PC-9 (cell line): ENCODE results near the gene PSMG2. TPM values are rescaled to one million over a fixed set of nuclear protein-coding genes. Genes with fewer than 3 reads are reported as not detected.

Source experiments
- BruUV-seq: library from RNA; stranded (reverse); fragments of 400-500 nt; replicated peaks from 2 replicates; lab custom pipeline; 2021; lab: Mats Ljungman, UMichigan
- CTCF ChIA-PET: fragments of 300-600 bp; sonication (Branson Sonifier 250); formaldehyde crosslinking; loops from one replicate; lab custom pipeline; 2022; ENCODE audit warnings: antibody characterized with exemption; lab: Charles Lee
- POLR2A ChIA-PET: fragments of 300-600 bp; sonication (Branson Sonifier 250); formaldehyde crosslinking; loops from one replicate; lab custom pipeline; 2022; ENCODE audit warnings: antibody characterized with exemption; ENCODE audit not compliant: unreplicated experiment; lab: Charles Lee
- DNase-seq, 2 experiments: peaks; one replicate each; pipeline versions ENCODE4 v3.0.0 to v3.0.0-alpha.2; 2015 to 2022; ENCODE audit warnings: mixed read lengths in 1 of 2
- H2AFZ ChIP-seq: fragments of 200-600 bp; sonication (generic); 2 replicates; pipeline ENCODE4 v1.8.1; 2017; ENCODE audit warnings: antibody characterized with exemption
- H3F3A ChIP-seq: fragments of 200-600 bp; sonication (generic); 2 replicates; pipeline ENCODE4 v1.8.1; 2017; ENCODE audit warnings: antibody characterized with exemption, mild to moderate bottlenecking, low read depth; ENCODE audit not compliant: insufficient read depth
- H3K27ac ChIP-seq: fragments of 200-600 bp; sonication (generic); 2 replicates; pipeline ENCODE4 v1.6.1; 2016; ENCODE audit warnings: mixed run types
- H3K27me3 ChIP-seq: fragments of 200-600 bp; sonication (generic); 2 replicates; pipeline ENCODE4 v1.6.1; 2016; ENCODE audit warnings: low read depth, mixed run types; ENCODE audit not compliant: insufficient read depth
- H3K36me3 ChIP-seq: fragments of 200-600 bp; sonication (generic); 2 replicates; pipeline ENCODE4 v1.6.1; 2016; ENCODE audit warnings: low read depth, mixed run types
- H3K4me1 ChIP-seq: fragments of 200-600 bp; sonication (generic); replicated peaks from 2 replicates; pipeline ENCODE4 v1.6.1; 2016; ENCODE audit warnings: mixed run types; ENCODE audit not compliant: insufficient read depth
- H3K4me2 ChIP-seq: fragments of 200-600 bp; sonication (generic); 2 replicates; pipeline ENCODE4 v1.6.1; 2017; ENCODE audit warnings: mixed run types
- H3K4me3 ChIP-seq: fragments of 200-600 bp; sonication (generic); 2 replicates; pipeline ENCODE4 v1.6.1; 2016; ENCODE audit warnings: mixed run types
- H3K79me2 ChIP-seq: fragments of 200-600 bp; sonication (generic); 2 replicates; pipeline ENCODE4 v1.6.1; 2017; ENCODE audit warnings: low read depth, mixed run types
- H3K9me2 ChIP-seq: fragments of 200-600 bp; sonication (generic); 2 replicates; pipeline ENCODE4 v1.8.1; 2017; ENCODE audit warnings: mild to moderate bottlenecking; ENCODE audit not compliant: insufficient read depth
- H3K9me3 ChIP-seq: fragments of 200-600 bp; sonication (generic); 2 replicates; pipeline ENCODE4 v1.8.1; 2016; ENCODE audit warnings: low read depth; ENCODE audit not compliant: insufficient read depth
- H4K20me1 ChIP-seq: fragments of 200-600 bp; sonication (generic); 2 replicates; pipeline ENCODE4 v1.8.1; 2017; ENCODE audit not compliant: insufficient read depth
- EZH2 ChIP-seq: fragments of 200-600 bp; sonication (generic); IDR thresholded peaks from 2 replicates; pipeline ENCODE4 v1.8.0; 2017; ENCODE audit warnings: antibody characterized with exemption, low read depth
- intact Hi-C: fragments of 100-400 bp; cut with micrococcal nuclease; formaldehyde crosslinking; loops from one replicate; pipeline ENCODE4 v1.10.0; 2022; ENCODE audit not compliant: unreplicated experiment
- total RNA-seq: library from RNA; stranded (reverse); gene quantifications from 2 replicates; pipeline ENCODE4 v1.2.3, GENCODE V29; 2021
- TF ChIP-seq, protein P1 (sequence below): fragments of 200-600 bp; sonication (generic); conservative IDR thresholded peaks from 2 replicates; pipeline ENCODE4 v1.6.1; 2017; ENCODE audit warnings: mixed run types, antibody characterized with exemption, mild to moderate bottlenecking, moderate library complexity

The PSMG2 gene
- total RNA-seq, 1 experiment from 2014 or later = 123 TPM

DNA sequence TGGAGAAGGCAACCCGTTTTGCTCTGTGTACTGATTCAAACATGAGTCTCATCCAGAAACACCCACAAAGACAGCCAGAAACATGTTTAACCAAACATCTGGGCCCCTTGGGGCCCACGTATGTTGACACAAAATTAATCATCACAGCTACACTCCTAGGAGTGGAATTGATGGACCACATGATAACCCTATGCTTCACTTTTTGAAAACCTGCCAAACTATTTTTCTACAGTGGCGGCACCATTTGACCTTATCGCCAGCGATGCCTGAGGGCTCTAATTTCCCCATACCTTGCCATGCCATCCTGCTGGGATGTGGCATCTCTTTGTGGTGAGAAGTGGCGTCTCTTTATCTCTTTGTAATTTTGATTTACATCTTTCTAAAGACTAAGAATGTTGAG, 38.5 kb downstream of the PSMG2 start:
- ChIA-PET POLR2A (interaction anchor here (0.5 to 0.9 kb wide), 5 partner anchors 22 to 334 kb away, joined by 3 to 13 read pairs (median 3); partner anchors contain the start of gene PRELID3A), CTCF (interaction anchor here (0.7 kb wide), 1 partner anchor 498 kb away, joined by 5 read pairs; no protein-coding TSS in a partner anchor)
- H3F3A ChIP-seq = peaks cover 33% of the 10 kb centered on the region
- H3K4me2 ChIP-seq = peak overlapping the region; percentile 63
- peaks cover 34% of the 10 kb centered on the region for H3K4me1 ChIP-seq
- H3K9me2 ChIP-seq = no peaks in the 10 kb centered on the region
- H4K20me1 ChIP-seq = no peaks in the 10 kb centered on the region
- TF ChIP-seq, protein P1, sequence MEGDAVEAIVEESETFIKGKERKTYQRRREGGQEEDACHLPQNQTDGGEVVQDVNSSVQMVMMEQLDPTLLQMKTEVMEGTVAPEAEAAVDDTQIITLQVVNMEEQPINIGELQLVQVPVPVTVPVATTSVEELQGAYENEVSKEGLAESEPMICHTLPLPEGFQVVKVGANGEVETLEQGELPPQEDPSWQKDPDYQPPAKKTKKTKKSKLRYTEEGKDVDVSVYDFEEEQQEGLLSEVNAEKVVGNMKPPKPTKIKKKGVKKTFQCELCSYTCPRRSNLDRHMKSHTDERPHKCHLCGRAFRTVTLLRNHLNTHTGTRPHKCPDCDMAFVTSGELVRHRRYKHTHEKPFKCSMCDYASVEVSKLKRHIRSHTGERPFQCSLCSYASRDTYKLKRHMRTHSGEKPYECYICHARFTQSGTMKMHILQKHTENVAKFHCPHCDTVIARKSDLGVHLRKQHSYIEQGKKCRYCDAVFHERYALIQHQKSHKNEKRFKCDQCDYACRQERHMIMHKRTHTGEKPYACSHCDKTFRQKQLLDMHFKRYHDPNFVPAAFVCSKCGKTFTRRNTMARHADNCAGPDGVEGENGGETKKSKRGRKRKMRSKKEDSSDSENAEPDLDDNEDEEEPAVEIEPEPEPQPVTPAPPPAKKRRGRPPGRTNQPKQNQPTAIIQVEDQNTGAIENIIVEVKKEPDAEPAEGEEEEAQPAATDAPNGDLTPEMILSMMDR = no peak
- no peak for TF ChIP-seq EZH2
- peak; percentile 89 to 96 for DNase-seq
- H3K36me3 ChIP-seq = no peaks in the 10 kb centered on the region
- intact Hi-C loops = loop anchor here (1.0 to 5.0 kb wide), 3 partner anchors 11 to 206 kb away; no protein-coding TSS in a partner anchor
- H3K79me2 ChIP-seq = no peaks in the 10 kb centered on the region
- H3K9me3 ChIP-seq = no peaks in the 10 kb centered on the region
- H3K4me3 ChIP-seq = no peak overlapping the region
- no peak overlapping the region for H2AFZ ChIP-seq
- BruUV-seq = no TSS peak
- H3K27ac ChIP-seq = peak overlapping the region; percentile 86
- no peaks in the 10 kb centered on the region for H3K27me3 ChIP-seq

DNA sequence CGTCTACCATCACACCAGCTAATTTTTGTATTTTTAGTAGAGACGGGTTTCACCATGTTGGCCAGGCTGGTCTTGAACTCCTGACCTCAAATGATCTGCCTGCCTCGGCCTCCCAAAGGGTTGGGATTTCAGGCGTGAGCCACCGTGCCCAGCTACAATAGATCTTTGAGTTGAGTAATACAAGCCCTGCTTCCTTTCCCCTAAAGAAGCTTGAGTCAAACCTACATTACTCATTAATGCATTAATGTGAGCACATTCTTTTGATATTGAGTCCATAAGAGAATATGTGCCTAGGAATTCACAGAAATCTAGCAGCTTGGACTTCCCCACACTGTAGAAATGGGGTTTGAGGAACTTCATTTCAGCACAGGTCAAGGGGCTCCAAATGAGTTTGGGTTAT, 39.6 kb downstream of the PSMG2 start:
- Histone ChIP-seq H2AFZ (no peak overlapping the region), H3K4me3 (no peak overlapping the region), H3F3A (peaks cover 33% of the 10 kb centered on the region), H3K9me2 (no peaks in the 10 kb centered on the region), H4K20me1 (no peaks in the 10 kb centered on the region), H3K4me1 (peaks cover 34% of the 10 kb centered on the region), H3K27me3 (no peaks in the 10 kb centered on the region), H3K27ac (peak overlapping the region; percentile 86), H3K9me3 (no peaks in the 10 kb centered on the region), H3K4me2 (peak overlapping the region; percentile 63), H3K36me3 (no peaks in the 10 kb centered on the region), H3K79me2 (no peaks in the 10 kb centered on the region)
- TF ChIP-seq, protein P1 = no peak
- no peak for TF ChIP-seq EZH2
- no TSS peak for BruUV-seq
- peak; percentile 26 to 92 for DNase-seq
- ChIA-PET CTCF (interaction anchor here (0.5 to 1.3 kb wide), 3 partner anchors 148 to 349 kb away, joined by 3 to 5 read pairs (median 5); no protein-coding TSS in a partner anchor), POLR2A (interaction anchor here (0.5 to 1.0 kb wide), 2 partner anchors 58 to 141 kb away, joined by 3 to 7 read pairs; no protein-coding TSS in a partner anchor)
- intact Hi-C loops = loop anchor here (5.0 kb wide), 1 partner anchor 95 kb away; no protein-coding TSS in a partner anchor

DNA sequence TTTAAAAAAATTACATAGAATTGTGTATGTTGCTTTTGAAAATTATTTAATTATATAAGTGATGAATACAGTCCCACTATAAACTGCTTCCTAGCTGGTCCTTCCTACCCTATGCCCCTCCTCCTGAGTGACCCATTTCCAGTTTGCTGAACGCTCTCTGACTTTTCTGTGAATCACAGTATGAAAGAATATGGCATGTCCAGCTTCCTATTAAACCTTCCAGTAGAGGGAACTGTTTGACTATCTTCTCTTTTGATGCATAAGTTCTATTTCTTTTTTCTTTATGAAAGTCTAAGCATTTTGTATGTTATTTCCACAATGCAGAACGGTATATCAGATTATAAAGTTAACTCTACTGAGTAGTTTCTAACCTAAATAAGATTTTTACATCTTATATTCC, 41.3 kb downstream of the PSMG2 start:
- intact Hi-C loops = loop anchor here (1.0 to 5.0 kb wide), 4 partner anchors 17 to 190 kb away; no protein-coding TSS in a partner anchor
- H3K4me2 ChIP-seq = no peak overlapping the region
- H3K36me3 ChIP-seq = no peaks in the 10 kb centered on the region
- no peaks in the 10 kb centered on the region for H3K27me3 ChIP-seq
- DNase-seq = peak in 1 of 2 experiments; percentile 54
- TF ChIP-seq, protein P1 = peak; percentile 68
- no peak for TF ChIP-seq EZH2
- no peak overlapping the region for H2AFZ ChIP-seq
- H3F3A ChIP-seq = peaks cover 33% of the 10 kb centered on the region
- no peak overlapping the region for H3K4me3 ChIP-seq
- no peak overlapping the region for H3K27ac ChIP-seq
- H3K79me2 ChIP-seq = no peaks in the 10 kb centered on the region
- no TSS peak for BruUV-seq
- ChIA-PET POLR2A (interaction anchor here (0.6 kb wide), 1 partner anchor 141 kb away, joined by 3 read pairs; no protein-coding TSS in a partner anchor), CTCF (interaction anchor here (0.5 to 2.5 kb wide), 6 partner anchors 41 to 415 kb away, joined by 3 to 14 read pairs (median 8); no protein-coding TSS in a partner anchor)
- H3K9me3 ChIP-seq = no peaks in the 10 kb centered on the region
- no peaks in the 10 kb centered on the region for H3K9me2 ChIP-seq
- no peaks in the 10 kb centered on the region for H4K20me1 ChIP-seq
- H3K4me1 ChIP-seq = peaks cover 34% of the 10 kb centered on the region
